ENCODE results near the gene KCNK1.

DNA sequence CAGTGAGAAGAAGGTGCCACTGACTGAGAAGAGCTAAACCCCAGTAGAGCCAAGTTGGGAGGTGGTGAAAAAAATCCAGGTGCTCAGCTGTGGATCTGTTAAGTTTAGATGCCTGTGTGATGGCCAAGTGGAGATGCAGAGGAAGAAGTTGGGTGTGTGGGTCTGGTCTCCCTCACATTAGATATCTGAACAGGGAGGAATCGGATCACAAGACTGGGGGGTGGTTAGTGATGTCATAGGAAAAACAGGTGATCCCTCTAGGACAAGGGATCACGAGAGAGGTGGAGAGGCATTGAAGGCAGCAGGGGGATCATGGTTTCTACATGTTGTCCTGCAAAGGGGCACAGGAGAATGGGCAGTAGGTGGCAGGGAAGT is 22.6 kb downstream of the KCNK1 start:
- TF ChIP-seq, protein P1, sequence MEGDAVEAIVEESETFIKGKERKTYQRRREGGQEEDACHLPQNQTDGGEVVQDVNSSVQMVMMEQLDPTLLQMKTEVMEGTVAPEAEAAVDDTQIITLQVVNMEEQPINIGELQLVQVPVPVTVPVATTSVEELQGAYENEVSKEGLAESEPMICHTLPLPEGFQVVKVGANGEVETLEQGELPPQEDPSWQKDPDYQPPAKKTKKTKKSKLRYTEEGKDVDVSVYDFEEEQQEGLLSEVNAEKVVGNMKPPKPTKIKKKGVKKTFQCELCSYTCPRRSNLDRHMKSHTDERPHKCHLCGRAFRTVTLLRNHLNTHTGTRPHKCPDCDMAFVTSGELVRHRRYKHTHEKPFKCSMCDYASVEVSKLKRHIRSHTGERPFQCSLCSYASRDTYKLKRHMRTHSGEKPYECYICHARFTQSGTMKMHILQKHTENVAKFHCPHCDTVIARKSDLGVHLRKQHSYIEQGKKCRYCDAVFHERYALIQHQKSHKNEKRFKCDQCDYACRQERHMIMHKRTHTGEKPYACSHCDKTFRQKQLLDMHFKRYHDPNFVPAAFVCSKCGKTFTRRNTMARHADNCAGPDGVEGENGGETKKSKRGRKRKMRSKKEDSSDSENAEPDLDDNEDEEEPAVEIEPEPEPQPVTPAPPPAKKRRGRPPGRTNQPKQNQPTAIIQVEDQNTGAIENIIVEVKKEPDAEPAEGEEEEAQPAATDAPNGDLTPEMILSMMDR (conservative IDR thresholded peaks at IDR 0.05; ENCODE audit: low read depth, low read length): no peak
- TF ChIP-seq EZH2 (IDR thresholded peaks at IDR 0.05; ENCODE audit: low read length, unreplicated experiment) (no peak), EZH2phosphoT487 (IDR thresholded peaks at IDR 0.05; ENCODE audit: borderline replicate concordance, low read length) (no peak)

Data from PC-3 (cell line).